HEK293 (cell line): Measurements from ENCODE around the gene MON2.

Source experiments
- ELK4 ChIP-seq: IDR thresholded peaks from 2 replicates; pipeline ENCODE4 v1.6.1; 2011; ENCODE audit warnings: mild to moderate bottlenecking, low read depth, low read length, borderline replicate concordance
- HIC1 ChIP-seq: fragments of 450-650 bp; formaldehyde crosslinking; IDR thresholded peaks from 2 replicates; pipeline ENCODE4 v1.5.1; 2016; ENCODE audit warnings: missing biosample characterization, missing genetic modification characterization
- INSM2 ChIP-seq: fragments of 450-650 bp; formaldehyde crosslinking; IDR thresholded peaks from 2 replicates; pipeline ENCODE4 v1.5.1; 2016; ENCODE audit warnings: missing biosample characterization, missing genetic modification characterization
- KLF7 ChIP-seq: fragments of 450-650 bp; formaldehyde crosslinking; IDR thresholded peaks from 2 replicates; pipeline ENCODE4 v1.5.1; 2016; ENCODE audit warnings: missing biosample characterization, missing genetic modification characterization, borderline replicate concordance
- OSR2 ChIP-seq: fragments of 450-650 bp; formaldehyde crosslinking; IDR thresholded peaks from 2 replicates; pipeline ENCODE4 v1.5.1; 2016; ENCODE audit warnings: missing biosample characterization, missing genetic modification characterization
- ZBTB10 ChIP-seq: fragments of 450-650 bp; formaldehyde crosslinking; IDR thresholded peaks from 2 replicates; pipeline ENCODE4 v1.5.1; 2016; ENCODE audit warnings: missing biosample characterization, missing genetic modification characterization
- ZBTB11 ChIP-seq: fragments of 450-650 bp; formaldehyde crosslinking; conservative IDR thresholded peaks from 2 replicates; pipeline ENCODE4 v1.5.1; 2016; ENCODE audit warnings: low read depth, missing biosample characterization, missing genetic modification characterization
- ZBTB44 ChIP-seq: fragments of 450-650 bp; IDR thresholded peaks from 2 replicates; pipeline ENCODE4 v1.5.1; 2018; ENCODE audit warnings: missing biosample characterization, mild to moderate bottlenecking, missing genetic modification characterization
- ZFP3 ChIP-seq: fragments of 450-650 bp; formaldehyde crosslinking; IDR thresholded peaks from 2 replicates; pipeline ENCODE4 v1.5.1; 2016; ENCODE audit warnings: low read depth, missing biosample characterization, missing genetic modification characterization
- ZNF138 ChIP-seq: fragments of 450-650 bp; formaldehyde crosslinking; IDR thresholded peaks from 2 replicates; pipeline ENCODE4 v1.5.1; 2016; ENCODE audit warnings: missing biosample characterization, missing genetic modification characterization, borderline replicate concordance
- ZNF202 ChIP-seq: fragments of 450-650 bp; formaldehyde crosslinking; IDR thresholded peaks from 2 replicates; pipeline ENCODE4 v1.5.1; 2016; ENCODE audit warnings: missing biosample characterization, missing genetic modification characterization, borderline replicate concordance
- ZNF214 ChIP-seq: fragments of 450-650 bp; formaldehyde crosslinking; IDR thresholded peaks from 2 replicates; pipeline ENCODE4 v1.5.1; 2017; ENCODE audit warnings: missing biosample characterization, mild to moderate bottlenecking, missing genetic modification characterization, borderline replicate concordance
- ZNF292 ChIP-seq: fragments of 450-650 bp; formaldehyde crosslinking; IDR thresholded peaks from 2 replicates; pipeline ENCODE4 v1.5.1; 2016; ENCODE audit warnings: low read depth, missing biosample characterization, missing genetic modification characterization, borderline replicate concordance
- ZNF311 ChIP-seq: fragments of 450-650 bp; formaldehyde crosslinking; IDR thresholded peaks from 2 replicates; pipeline ENCODE4 v1.5.1; 2017; ENCODE audit warnings: missing biosample characterization, missing genetic modification characterization, borderline replicate concordance
- ZNF416 ChIP-seq: fragments of 450-650 bp; formaldehyde crosslinking; IDR thresholded peaks from 2 replicates; pipeline ENCODE4 v1.5.1; 2016; ENCODE audit warnings: missing biosample characterization, missing genetic modification characterization
- ZNF560 ChIP-seq: fragments of 450-650 bp; formaldehyde crosslinking; IDR thresholded peaks from 2 replicates; pipeline ENCODE4 v1.5.1; 2017; ENCODE audit warnings: missing biosample characterization, missing genetic modification characterization, borderline replicate concordance
- ZNF621 ChIP-seq: fragments of 450-650 bp; formaldehyde crosslinking; IDR thresholded peaks from 2 replicates; pipeline ENCODE4 v1.5.1; 2017; ENCODE audit warnings: missing biosample characterization, missing genetic modification characterization
- ZNF623 ChIP-seq: fragments of 450-650 bp; formaldehyde crosslinking; IDR thresholded peaks from 2 replicates; pipeline ENCODE4 v1.5.1; 2016; ENCODE audit warnings: missing biosample characterization, missing genetic modification characterization
- ZNF677 ChIP-seq: fragments of 450-650 bp; IDR thresholded peaks from 2 replicates; pipeline ENCODE4 v1.5.0; 2018; ENCODE audit warnings: missing biosample characterization, mild to moderate bottlenecking, missing genetic modification characterization, moderate library complexity
- ZNF777 ChIP-seq: fragments of 450-650 bp; formaldehyde crosslinking; IDR thresholded peaks from 2 replicates; pipeline ENCODE4 v1.5.1; 2017; ENCODE audit warnings: missing biosample characterization, missing genetic modification characterization, borderline replicate concordance
- ZNF791 ChIP-seq: fragments of 450-650 bp; formaldehyde crosslinking; IDR thresholded peaks from 2 replicates; pipeline ENCODE4 v1.5.1; 2016; ENCODE audit warnings: missing biosample characterization, missing genetic modification characterization
- ZSCAN5A ChIP-seq: fragments of 450-650 bp; formaldehyde crosslinking; IDR thresholded peaks from 2 replicates; pipeline ENCODE4 v1.5.1; 2016; ENCODE audit warnings: missing biosample characterization, missing genetic modification characterization

Gene MON2

GRCh38 chr12:62603061-62603810, 136.6 kb downstream of the MON2 start (continued):
- TF ChIP-seq ELK4 (no peak), ZNF138 (tag by site-specific recombination) (no peak), ZNF416 (no peak), ZNF623 (tag by site-specific recombination) (no peak), ZFP3 (tag by site-specific recombination) (no peak), ZNF791 (tag by site-specific recombination) (no peak), ZBTB11 (tag by site-specific recombination) (0 out of 2 replicates have a peak, but pooled peaks have one; percentile 13), ZNF777 (tag by site-specific recombination) (no peak), ZNF621 (no peak), ZBTB44 (tag by site-specific recombination) (no peak), ZNF214 (tag by site-specific recombination) (no peak), INSM2 (peak; percentile 32), HIC1 (tag by site-specific recombination) (peak; percentile 55), ZNF202 (tag by site-specific recombination) (no peak), KLF7 (tag by site-specific recombination) (peak; percentile 51; the same call in 1 of the 2 replicates), ZNF560 (tag by site-specific recombination) (no peak), ZNF292 (no peak), ZBTB10 (tag by site-specific recombination) (peak; percentile 67; the same call in 1 of the 2 replicates), ZNF677 (tag by site-specific recombination) (no peak), OSR2 (no peak), ZNF311 (tag by site-specific recombination) (no peak), ZSCAN5A (tag by site-specific recombination) (no peak)
